Measurements from ENCODE around the gene MALAT1.
"Not testable (repeated sequence)": the region's sequence is repeated elsewhere in the genome, so short reads cannot be mapped to it uniquely, and the experiment has no call there.

MALAT1 gene

DNA sequence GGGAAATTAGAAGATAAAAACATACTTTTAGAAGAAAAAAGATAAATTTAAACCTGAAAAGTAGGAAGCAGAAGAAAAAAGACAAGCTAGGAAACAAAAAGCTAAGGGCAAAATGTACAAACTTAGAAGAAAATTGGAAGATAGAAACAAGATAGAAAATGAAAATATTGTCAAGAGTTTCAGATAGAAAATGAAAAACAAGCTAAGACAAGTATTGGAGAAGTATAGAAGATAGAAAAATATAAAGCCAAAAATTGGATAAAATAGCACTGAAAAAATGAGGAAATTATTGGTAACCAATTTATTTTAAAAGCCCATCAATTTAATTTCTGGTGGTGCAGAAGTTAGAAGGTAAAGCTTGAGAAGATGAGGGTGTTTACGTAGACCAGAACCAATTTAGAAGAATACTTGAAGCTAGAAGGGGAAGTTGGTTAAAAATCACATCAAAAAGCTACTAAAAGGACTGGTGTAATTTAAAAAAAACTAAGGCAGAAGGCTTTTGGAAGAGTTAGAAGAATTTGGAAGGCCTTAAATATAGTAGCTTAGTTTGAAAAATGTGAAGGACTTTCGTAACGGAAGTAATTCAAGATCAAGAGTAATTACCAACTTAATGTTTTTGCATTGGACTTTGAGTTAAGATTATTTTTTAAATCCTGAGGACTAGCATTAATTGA, 1.0 kb downstream of the MALAT1 start:
- DNase-seq, result no peak

DNA sequence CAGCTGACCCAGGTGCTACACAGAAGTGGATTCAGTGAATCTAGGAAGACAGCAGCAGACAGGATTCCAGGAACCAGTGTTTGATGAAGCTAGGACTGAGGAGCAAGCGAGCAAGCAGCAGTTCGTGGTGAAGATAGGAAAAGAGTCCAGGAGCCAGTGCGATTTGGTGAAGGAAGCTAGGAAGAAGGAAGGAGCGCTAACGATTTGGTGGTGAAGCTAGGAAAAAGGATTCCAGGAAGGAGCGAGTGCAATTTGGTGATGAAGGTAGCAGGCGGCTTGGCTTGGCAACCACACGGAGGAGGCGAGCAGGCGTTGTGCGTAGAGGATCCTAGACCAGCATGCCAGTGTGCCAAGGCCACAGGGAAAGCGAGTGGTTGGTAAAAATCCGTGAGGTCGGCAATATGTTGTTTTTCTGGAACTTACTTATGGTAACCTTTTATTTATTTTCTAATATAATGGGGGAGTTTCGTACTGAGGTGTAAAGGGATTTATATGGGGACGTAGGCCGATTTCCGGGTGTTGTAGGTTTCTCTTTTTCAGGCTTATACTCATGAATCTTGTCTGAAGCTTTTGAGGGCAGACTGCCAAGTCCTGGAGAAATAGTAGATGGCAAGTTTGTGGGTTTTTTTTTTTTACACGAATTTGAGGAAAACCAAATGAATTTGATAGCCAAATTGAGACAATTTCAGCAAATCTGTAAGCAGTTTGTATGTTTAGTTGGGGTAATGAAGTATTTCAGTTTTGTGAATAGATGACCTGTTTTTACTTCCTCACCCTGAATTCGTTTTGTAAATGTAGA, 1.7 kb downstream of the MALAT1 start:
- DNase-seq, result peak; percentile 80

DNA sequence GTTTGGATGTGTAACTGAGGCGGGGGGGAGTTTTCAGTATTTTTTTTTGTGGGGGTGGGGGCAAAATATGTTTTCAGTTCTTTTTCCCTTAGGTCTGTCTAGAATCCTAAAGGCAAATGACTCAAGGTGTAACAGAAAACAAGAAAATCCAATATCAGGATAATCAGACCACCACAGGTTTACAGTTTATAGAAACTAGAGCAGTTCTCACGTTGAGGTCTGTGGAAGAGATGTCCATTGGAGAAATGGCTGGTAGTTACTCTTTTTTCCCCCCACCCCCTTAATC, 2.3 kb downstream of the MALAT1 start:
- no peak for DNase-seq

DNA sequence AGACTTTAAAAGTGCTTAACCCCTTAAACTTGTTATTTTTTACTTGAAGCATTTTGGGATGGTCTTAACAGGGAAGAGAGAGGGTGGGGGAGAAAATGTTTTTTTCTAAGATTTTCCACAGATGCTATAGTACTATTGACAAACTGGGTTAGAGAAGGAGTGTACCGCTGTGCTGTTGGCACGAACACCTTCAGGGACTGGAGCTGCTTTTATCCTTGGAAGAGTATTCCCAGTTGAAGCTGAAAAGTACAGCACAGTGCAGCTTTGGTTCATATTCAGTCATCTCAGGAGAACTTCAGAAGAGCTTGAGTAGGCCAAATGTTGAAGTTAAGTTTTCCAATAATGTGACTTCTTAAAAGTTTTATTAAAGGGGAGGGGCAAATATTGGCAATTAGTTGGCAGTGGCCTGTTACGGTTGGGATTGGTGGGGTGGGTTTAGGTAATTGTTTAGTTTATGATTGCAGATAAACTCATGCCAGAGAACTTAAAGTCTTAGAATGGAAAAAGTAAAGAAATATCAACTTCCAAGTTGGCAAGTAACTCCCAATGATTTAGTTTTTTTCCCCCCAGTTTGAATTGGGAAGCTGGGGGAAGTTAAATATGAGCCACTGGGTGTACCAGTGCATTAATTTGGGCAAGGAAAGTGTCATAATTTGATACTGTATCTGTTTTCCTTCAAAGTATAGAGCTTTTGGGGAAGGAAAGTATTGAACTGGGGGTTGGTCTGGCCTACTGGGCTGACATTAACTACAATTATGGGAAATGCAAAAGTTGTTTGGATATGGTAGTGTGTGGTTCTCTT, 2.8 kb downstream of the MALAT1 start:
- peak; percentile 67 for DNase-seq

DNA sequence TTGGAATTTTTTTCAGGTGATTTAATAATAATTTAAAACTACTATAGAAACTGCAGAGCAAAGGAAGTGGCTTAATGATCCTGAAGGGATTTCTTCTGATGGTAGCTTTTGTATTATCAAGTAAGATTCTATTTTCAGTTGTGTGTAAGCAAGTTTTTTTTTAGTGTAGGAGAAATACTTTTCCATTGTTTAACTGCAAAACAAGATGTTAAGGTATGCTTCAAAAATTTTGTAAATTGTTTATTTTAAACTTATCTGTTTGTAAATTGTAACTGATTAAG, 3.4 kb downstream of the MALAT1 start:
- peak; percentile 72 for DNase-seq

DNA sequence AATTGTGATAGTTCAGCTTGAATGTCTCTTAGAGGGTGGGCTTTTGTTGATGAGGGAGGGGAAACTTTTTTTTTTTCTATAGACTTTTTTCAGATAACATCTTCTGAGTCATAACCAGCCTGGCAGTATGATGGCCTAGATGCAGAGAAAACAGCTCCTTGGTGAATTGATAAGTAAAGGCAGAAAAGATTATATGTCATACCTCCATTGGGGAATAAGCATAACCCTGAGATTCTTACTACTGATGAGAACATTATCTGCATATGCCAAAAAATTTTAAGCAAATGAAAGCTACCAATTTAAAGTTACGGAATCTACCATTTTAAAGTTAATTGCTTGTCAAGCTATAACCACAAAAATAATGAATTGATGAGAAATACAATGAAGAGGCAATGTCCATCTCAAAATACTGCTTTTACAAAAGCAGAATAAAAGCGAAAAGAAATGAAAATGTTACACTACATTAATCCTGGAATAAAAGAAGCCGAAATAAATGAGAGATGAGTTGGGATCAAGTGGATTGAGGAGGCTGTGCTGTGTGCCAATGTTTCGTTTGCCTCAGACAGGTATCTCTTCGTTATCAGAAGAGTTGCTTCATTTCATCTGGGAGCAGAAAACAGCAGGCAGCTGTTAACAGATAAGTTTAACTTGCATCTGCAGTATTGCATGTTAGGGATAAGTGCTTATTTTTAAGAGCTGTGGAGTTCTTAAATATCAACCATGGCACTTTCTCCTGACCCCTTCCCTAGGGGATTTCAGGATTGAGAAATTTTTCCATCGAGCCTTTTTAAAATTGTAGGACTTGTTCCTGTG, 3.9 kb downstream of the MALAT1 start:
- peak; percentile 79 for DNase-seq

DNA sequence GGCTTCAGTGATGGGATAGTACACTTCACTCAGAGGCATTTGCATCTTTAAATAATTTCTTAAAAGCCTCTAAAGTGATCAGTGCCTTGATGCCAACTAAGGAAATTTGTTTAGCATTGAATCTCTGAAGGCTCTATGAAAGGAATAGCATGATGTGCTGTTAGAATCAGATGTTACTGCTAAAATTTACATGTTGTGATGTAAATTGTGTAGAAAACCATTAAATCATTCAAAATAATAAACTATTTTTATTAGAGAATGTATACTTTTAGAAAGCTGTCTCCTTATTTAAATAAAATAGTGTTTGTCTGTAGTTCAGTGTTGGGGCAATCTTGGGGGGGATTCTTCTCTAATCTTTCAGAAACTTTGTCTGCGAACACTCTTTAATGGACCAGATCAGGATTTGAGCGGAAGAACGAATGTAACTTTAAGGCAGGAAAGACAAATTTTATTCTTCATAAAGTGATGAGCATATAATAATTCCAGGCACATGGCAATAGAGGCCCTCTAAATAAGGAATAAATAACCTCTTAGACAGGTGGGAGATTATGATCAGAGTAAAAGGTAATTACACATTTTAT, 4.6 kb downstream of the MALAT1 start:
- DNase-seq, result peak; percentile 43

DNA sequence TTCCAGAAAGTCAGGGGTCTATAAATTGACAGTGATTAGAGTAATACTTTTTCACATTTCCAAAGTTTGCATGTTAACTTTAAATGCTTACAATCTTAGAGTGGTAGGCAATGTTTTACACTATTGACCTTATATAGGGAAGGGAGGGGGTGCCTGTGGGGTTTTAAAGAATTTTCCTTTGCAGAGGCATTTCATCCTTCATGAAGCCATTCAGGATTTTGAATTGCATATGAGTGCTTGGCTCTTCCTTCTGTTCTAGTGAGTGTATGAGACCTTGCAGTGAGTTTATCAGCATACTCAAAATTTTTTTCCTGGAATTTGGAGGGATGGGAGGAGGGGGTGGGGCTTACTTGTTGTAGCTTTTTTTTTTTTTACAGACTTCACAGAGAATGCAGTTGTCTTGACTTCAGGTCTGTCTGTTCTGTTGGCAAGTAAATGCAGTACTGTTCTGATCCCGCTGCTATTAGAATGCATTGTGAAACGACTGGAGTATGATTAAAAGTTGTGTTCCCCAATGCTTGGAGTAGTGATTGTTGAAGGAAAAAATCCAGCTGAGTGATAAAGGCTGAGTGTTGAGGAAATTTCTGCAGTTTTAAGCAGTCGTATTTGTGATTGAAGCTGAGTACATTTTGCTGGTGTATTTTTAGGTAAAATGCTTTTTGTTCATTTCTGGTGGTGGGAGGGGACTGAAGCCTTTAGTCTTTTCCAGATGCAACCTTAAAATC, 5.3 kb downstream of the MALAT1 start:
- peak; percentile 65 for DNase-seq

DNA sequence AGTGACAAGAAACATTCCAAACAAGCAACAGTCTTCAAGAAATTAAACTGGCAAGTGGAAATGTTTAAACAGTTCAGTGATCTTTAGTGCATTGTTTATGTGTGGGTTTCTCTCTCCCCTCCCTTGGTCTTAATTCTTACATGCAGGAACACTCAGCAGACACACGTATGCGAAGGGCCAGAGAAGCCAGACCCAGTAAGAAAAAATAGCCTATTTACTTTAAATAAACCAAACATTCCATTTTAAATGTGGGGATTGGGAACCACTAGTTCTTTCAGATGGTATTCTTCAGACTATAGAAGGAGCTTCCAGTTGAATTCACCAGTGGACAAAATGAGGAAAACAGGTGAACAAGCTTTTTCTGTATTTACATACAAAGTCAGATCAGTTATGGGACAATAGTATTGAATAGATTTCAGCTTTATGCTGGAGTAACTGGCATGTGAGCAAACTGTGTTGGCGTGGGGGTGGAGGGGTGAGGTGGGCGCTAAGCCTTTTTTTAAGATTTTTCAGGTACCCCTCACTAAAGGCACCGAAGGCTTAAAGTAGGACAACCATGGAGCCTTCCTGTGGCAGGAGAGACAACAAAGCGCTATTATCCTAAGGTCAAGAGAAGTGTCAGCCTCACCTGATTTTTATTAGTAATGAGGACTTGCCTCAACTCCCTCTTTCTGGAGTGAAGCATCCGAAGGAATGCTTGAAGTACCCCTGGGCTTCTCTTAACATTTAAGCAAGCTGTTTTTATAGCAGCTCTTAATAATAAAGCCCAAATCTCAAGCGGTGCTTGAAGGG, 6.0 kb downstream of the MALAT1 start:
- DNase-seq, result peak; percentile 43

DNA sequence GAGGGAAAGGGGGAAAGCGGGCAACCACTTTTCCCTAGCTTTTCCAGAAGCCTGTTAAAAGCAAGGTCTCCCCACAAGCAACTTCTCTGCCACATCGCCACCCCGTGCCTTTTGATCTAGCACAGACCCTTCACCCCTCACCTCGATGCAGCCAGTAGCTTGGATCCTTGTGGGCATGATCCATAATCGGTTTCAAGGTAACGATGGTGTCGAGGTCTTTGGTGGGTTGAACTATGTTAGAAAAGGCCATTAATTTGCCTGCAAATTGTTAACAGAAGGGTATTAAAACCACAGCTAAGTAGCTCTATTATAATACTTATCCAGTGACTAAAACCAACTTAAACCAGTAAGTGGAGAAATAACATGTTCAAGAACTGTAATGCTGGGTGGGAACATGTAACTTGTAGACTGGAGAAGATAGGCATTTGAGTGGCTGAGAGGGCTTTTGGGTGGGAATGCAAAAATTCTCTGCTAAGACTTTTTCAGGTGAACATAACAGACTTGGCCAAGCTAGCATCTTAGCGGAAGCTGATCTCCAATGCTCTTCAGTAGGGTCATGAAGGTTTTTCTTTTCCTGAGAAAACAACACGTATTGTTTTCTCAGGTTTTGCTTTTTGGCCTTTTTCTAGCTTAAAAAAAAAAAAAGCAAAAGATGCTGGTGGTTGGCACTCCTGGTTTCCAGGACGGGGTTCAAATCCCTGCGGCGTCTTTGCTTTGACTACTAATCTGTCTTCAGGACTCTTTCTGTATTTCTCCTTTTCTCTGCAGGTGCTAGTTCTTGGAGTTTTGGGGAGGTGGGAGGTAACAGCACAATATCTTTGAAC, 6.8 kb downstream of the MALAT1 start:
- DNase-seq, result peak; percentile 45

DNA sequence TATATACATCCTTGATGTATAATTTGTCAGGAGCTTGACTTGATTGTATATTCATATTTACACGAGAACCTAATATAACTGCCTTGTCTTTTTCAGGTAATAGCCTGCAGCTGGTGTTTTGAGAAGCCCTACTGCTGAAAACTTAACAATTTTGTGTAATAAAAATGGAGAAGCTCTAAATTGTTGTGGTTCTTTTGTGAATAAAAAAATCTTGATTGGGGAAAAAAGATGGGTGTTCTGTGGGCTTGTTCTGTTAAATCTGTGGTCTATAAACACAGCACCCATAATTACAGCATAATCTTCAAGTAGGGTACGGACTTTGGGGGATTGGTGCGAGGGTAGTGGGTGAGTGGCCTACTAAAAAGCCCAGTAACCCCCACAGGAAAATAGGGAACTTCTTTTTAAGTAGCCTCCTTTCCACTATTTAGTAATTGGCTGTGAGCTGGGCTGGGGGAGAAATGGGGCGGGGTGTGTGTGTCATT, 7.5 kb downstream of the MALAT1 start:
- DNase-seq, result peak; percentile 31

DNA sequence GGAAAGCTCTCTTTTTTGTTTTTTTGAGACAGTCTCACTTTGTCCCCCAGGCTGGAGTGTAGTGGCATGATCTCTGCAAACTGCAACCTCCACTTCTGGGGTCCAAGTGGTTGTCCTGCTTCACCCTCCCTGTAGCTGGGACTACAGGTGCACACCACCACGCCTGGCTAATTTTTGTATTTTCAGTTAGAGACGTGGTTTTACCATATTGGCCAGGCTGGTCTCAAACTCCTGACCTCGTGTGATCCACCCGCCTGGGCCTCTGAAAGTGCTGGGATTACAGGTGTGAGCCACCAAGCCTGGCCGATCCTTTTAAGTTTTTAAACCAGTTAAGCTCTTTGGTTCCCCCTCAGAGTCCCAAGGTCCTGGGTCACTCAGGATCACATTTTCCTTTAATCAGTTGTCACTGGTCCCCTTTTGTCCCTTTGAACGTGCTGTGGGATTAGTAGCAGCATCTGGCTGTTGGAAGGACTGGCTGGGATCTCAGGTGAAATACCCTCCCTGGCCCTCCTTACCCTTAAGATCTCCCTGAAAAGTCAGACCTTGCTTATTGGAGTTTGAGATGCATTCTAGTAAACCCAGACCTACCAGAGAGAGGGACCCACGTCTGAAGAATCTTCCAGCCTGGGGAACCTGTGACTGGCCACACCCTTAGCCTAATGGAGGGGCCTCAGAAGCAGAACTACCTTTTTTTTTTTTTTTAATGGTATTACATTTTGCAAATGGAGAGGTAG, 8.1 kb downstream of the MALAT1 start:
- DNase-seq, result peak; percentile 83

DNA sequence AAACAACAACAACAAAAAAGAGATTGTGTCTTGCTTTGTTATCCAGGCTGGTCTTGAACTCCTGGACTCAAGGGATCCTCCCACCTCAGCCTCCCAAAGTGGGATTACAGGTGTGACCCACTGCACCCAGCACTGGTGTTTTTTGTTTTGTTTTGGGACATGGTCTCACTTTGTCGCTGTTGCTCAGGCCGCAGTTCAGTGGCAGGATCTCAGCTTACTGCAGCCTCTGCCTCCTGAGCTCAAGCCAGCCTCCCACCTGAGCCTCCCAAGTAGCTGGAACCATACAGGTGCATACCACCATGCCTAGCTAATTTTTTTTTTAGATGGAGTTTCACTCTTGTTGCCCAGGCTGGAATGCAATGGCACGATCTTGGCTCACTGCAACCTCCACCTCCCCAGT, 13.5 kb downstream of the MALAT1 start:
- not testable (repeated sequence) for DNase-seq

DNA sequence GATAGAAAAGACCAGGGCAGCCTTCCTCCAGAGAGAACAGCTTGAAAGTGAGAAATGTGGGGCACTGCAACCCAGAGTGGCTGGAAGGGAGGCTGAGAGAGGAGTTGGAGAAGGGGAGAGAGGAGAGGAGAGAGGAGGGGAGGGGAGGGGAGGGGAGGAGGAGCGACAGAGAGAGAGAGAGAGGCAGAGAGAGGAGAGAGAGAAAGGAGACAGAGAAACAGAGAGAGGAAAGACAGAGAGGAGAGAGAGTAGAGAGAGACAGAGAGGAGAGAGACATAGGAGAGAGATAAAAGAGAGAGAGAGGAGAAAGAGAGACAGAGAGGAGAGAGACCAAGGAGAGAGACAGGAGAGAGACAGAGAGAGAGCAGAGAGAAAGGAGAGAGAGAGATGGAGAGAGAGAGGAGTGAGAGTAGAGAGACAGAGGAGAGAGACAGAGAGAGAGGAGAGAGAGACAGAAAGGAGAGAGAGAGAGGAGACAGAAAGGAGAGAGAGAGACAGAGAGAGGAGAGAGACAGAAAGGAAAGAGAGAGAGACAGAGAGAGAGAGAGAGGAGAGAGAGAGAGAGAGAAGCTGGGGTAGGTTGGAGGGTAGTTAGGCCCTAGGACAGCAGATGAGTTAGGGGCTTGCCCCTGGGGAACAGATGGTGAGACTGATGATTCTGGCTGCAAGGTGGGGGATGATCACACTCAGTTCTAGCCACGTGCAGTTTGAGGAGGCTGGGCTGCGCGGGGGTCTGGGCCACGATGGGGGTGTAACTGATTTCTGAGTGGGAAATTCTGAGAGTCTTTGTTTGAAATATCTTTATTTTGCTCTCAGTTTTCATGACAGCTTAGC, 17.5 kb downstream of the MALAT1 start:
- DNase-seq, result no peak

DNA sequence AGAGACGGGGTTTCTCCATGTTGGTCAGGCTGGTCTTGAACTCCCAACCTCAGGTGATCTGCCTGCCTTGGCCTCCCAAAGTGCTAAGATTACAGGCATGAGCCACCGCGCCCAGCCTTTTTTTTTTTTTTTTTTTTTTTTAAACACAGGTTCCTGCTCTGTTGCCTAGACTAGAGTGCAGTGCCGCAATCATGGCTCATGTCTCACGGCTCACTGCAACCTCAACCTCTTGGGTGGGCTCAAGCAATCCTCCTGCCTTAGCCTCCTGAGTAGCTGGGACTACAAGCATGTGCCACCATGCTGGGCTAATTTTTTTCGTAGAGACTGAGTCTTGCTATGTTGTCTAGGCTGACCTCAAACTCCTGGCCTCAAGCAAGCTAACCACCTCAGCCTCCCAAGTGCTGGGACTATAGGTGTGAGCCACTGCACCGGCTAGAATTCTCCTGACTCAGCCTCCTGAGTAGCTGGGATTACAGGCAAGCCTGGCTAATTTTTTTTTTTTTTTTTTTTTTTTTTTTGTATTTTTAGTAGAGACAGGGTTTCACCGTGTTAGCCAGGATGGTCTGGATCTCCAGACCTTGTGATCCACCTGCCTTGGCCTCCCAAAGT, 20.2 kb downstream of the MALAT1 start:
- DNase-seq, result not testable (repeated sequence)

DNA sequence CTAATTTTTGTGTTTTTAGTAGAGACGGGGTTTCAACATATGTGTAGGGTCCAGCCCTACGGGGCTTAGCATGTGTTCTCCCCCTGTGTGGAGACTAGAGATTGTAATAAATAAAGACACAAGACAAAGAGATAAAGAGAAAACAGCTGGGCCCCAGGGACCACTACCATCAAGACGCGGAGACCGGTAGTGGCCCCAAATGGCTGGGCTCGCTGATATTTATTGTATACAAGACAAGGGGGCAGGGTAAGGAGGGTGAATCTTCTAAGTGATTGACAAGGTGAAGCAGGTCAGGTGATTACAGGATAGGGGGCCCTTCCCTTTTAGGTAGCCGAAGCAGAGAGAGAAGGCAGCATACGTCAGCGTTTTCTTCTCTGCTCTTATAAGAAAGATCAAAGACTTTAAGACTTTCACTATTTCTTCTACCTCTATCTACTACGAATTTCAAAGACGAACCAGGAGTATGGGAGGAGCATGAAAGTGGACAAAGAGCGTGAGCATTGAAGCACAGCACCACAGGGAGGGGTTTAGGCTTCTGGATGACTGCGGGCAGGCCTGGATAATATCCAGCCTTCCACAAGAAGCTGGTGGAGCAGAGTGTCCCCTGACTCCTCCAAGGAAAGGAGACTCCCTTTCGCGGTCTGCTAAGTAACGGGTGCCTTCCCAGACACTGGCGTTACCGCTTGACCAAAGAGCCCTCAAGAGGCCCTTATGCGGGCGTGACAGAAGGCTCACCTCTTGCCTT, 23.1 kb downstream of the MALAT1 start:
- DNase-seq, result not testable (repeated sequence)
